ENCODE data around the gene MCM6. TPM values are rescaled to one million over a fixed set of nuclear protein-coding genes. Genes with fewer than 3 reads are reported as not detected.

MCM6 gene
- total RNA-seq, 1 donor from 2014 or later: 20.2 TPM

Small RNAs within 50 kb of the gene (small RNA-seq; reads per million reads assigned to genes)
- not detected for gene RF00019 (ENCODE audit: low replicate concordance)

Other genes starting within 250 kb of the MCM6 start
- 89.9 TPM for gene UBXN4, start 134.6 kb downstream of the MCM6 start, total RNA-seq
- gene LCT, start 39.3 kb downstream of the MCM6 start, total RNA-seq: not detected
- 88.5 TPM for gene DARS1, start 109.2 kb upstream of the MCM6 start, total RNA-seq
- gene CXCR4, start 241.7 kb upstream of the MCM6 start, total RNA-seq: 27.7 TPM